Fibroblast of gingiva (primary cell): Measurements from ENCODE around the gene ECE1.
"Not testable (repeated sequence)": the region's sequence is repeated elsewhere in the genome, so short reads cannot be mapped to it uniquely, and the experiment has no call there.

Source experiments
- DNase-seq: peaks from one replicate; pipeline ENCODE4 v3.0.0-alpha.2; 2011; ENCODE audit warnings: low read depth

Gene ECE1

GRCh38 chr1:21249940-21250493 is 40.2 kb downstream of the ECE1 start:
- no peak for DNase-seq

- no peak for DNase-seq
These were observed 42.2 kb downstream of the ECE1 start for GRCh38 chr1:21247892-21248715.

- no peak for DNase-seq
These were observed 43.2 kb downstream of the ECE1 start for GRCh38 chr1:21246905-21247642.

DNA sequence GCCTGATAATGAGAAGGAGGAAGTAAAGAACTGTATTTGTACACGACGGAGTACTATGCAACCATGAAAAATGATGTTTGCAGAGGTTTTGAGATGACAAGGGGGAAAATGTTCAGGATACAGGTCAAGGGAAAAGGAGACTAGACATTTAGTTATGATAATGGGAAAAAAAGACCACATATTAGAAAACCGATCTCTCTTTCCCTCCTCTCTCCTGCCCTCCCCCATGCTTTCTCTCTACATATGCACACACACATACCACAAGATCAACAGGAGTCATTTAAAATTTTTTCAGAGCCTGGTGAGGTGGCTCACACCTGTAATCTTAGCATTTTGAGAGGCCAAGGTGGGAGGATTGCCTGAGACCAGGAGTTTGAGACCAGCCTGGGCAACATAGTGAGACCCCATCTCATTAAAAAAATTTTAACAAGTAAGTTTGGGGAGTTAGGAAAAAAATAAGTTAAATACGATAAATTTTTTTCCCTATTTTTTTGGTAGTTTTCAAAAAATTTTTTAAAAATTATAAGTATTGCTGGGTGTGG is 44.5 kb downstream of the ECE1 start:
- no peak for DNase-seq

DNA sequence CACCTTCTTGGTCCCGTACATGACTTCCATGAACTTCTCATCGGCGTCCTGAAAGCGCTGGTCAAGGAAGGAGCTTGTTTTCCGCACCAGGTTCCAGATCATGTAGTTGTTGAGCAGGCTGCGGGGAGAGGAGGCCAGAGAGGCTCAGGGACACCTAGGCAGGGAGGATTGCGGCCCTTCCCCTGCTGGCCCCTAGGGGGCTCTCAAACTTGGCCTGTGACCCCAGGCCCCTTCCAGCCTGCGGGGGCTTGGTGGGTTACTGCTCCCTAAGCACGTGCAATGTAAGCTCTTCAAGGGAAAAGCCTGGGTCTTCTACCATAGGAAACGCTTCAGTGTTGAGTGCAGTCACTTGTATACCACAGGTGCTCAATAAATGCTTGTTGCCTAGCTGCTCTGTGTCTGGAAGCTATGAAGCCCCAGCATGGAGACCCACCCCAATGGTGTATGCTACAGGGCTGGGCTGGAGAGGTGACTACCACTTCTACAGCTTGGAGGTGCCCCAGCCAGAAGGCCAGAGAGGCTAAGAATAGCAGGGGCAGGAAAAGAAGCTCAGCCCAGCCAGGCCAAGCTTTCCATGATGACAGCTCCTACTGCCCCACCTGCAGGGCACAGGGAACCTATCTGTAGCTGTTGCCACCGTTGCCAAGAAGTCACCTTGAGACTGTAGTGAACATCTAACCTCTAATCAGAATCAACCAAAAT is 45.1 kb downstream of the ECE1 start:
- no peak for DNase-seq

GRCh38 chr1:21244154-21244553 is 46.1 kb downstream of the ECE1 start:
- DNase-seq, result no peak

GRCh38 chr1:21242846-21243245 is 47.4 kb downstream of the ECE1 start:
- DNase-seq, result no peak

DNA sequence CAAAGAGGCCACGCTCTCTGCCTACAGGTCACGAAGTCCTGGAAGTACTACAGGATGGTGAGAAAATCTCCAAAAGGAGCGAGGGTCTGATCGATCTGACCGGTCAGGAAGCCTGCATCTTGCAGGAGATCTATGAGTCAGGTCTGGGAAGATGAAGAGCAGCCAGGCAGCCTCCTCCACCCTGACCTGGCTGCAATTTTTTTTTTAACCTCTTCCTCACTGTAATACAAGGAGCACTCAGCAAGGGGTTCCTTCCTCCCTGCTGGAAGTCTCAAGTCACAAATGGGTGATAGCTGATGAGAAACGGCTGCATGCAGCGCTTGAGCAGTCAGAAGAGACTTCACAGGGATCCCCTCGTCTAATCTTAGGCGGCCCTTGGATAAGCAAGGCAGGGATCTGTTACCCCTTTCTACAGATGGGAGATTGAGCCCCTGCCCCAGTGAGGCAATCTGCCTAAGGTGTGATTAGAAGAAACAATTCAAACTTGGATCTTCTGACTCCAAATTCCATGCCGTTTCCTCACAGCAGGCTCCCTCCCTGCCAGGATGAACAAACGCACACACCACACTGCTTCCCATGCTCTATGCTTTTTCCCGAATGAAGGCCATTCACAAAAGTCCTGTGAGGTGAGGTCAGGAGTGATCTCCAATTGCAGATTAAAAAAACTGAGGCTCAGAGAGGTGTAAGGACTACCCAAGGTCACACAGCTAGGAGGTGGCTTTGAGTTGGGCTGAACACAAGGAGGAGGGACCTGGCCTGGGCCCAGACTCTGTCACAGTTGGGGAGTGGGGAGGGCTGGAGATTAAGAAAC is 48.3 kb downstream of the ECE1 start:
- DNase-seq, result no peak

DNA sequence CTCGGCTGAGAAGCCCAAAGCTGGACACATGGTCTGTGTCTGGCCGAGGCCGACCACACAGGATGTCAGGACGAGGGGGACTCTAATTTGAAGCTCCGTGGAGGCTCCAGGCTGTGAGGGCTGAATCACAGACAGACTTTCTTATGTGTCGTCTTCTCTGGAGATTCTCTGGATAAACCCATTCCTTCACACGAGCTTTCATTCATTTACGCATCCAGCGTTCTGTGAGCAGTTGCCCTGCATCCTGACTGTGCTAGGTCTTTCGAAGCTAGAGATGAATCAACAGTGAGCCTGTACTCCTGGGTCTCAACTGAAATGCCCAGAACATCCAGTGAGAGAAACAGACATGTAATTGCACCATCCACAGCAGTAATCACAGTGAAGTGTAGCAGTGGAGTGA is 49.6 kb downstream of the ECE1 start:
- no peak for DNase-seq

- no peak for DNase-seq
These were observed 51.0 kb downstream of the ECE1 start for GRCh38 chr1:21239221-21239620.

- DNase-seq, result no peak
These were observed 52.0 kb downstream of the ECE1 start for GRCh38 chr1:21238141-21238800.

- DNase-seq, result no peak
These were observed 52.7 kb downstream of the ECE1 start for GRCh38 chr1:21237446-21238088.

DNA sequence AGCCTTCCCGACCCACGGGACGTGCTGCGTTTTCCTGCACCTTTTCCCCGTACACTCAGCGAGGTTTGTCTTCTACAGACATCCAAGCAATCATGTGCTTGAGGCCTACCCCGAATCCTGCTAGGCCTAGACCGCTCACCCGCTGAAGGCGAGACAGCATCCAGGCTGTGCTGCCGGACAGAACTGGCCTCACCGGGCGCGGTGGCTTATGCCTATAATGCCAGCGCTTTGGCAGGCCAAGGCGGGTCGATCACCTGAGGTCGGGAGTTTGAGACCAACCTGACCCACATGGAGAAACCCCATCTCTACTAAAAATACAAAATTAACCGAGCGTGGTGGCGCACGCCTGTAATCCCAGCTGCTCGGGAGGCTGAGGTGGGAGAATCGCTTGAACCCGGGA is 54.1 kb downstream of the ECE1 start:
- no peak for DNase-seq

- DNase-seq, result peak; percentile 50
These were observed 55.5 kb downstream of the ECE1 start for GRCh38 chr1:21234779-21235178.

DNA sequence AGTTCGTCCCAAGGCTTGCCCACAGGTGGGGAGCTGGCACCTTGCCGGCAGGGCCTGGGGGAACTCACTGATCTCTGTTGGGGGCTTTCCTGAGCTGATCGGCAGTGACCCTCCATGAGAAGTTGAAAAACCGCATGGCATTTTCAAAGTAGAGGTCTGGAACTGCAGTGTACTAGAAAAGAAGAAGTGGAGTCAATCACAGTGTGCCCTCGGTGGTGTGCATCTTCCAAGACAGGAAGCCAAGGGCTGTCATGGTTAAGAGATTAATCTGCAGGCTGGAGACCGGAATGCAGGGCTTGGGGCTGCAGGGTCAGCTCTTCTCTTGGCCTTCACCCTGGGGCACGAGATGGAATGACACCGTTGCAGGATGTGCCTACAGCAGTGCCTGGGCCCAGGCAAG is 56.8 kb downstream of the ECE1 start:
- DNase-seq, result no peak

DNA sequence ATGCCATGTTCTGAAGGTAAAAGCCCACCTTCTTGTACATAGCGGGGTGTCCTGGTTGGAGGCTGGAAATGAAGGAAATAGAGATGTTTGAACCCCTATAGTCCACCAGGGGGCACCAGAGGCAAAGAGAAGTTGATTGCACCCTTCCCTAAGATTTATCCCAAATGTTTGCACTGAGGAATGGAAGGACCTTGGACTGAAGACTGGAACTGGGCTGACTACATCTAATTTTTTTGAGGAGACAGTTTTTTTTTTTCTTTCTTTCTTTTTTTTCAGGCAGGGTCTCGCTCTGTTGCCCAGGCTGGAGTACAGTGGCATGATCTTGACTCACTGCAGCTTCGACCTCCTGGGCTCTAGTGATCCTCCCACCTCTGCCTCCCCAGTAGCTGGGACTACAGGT is 58.2 kb downstream of the ECE1 start:
- DNase-seq, result peak; percentile 42

DNA sequence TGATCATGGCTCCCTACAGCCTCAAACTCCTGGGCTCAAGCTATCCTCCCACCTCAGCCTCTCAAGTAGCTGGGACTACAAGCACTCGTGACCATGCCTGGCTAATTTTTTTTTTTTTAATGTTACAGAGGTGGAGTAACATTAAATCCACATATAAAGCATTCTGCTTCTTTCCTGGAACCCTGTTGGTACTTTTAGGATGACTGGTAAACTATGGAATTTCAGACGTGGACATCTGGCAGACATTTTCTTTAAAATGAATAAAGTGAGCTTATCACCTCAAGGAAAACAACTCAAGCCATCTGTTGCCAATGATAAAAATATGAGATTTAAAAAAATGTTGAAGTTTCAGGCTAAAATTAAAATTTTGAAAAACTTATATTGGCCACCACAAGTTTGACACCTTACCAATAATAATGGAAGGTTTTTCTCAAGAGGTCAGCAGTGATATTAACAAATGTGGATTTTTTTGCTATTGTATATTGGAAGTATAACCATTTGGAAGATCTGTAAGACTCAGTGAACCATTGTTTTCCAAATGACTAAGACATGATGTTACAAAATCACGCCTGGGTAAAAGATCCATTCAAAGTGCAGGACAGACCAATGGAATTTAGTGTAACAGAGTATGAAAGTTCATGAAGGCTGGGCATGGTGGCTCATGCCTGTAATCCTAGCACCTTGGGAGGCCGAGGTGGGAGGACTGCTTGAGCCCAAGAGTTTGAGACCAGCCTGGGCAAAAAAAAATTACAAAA is 60.8 kb downstream of the ECE1 start:
- DNase-seq, result peak; percentile 56

DNA sequence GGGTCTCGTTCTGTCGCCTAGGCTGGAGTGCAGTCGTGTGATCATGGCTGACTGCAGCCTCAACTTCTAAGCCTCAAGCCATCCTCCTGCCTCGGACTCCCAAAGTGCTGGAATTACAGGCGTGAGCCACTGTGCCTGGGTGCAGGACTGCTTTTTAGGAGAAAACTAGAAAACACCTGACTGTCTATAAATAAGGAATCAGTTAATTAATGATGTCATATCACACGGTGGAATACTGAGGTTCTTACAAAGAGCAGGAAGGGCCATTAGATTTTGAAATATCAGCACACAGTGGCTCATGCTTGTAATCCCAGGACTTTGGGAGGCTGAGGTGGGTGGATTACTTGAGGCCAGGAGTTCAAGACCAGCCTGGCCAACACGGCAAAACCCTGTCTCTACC is 62.0 kb downstream of the ECE1 start:
- not testable (repeated sequence) for DNase-seq

GRCh38 chr1:21225065-21225464 is 65.2 kb downstream of the ECE1 start:
- DNase-seq, result no peak

DNA sequence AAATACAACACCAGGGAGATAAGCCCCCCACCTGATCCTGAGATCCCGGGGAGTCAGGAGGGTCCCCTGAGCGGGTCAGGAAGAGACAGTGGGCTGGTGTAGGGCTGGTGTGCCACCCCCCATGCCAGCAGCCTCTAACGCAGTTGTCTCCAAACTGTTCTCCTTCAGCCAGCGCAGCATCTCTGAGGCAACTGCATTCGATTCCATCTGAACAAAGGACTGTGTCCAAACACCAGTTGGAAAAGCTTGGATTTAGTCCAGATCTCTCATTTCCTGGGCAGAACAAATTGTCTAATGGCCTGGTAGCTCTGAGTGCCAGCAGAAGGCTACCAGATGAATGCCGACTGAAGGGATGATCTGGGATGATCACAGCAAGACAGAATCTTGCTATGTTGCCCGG is 69.4 kb downstream of the ECE1 start:
- peak; percentile 78 for DNase-seq
